Natural killer cell (primary cell): ENCODE measurements around the gene AFAP1L1. TPM values are rescaled to one million over a fixed set of nuclear protein-coding genes. Genes with fewer than 3 reads are reported as not detected.

Experiments used
- ATAC-seq, 3 donors: fragments of 150-1000 bp in 2 of 3; fragments of 200-7000 bp in 1 of 3; cut with Tn5 transposase; 1 replicate in 1 of 3; 2 replicates in 2 of 3; pipeline ENCODE4 v1.10.0; 2021; ENCODE audit warnings: mild to moderate bottlenecking in 2 of 3, moderate library complexity in 2 of 3
- DNase-seq, 2 donors: peaks; one replicate each; pipeline versions ENCODE4 v3.0.0 to v3.0.0-alpha.2; 2013 to 2021; ENCODE audit warnings: mixed read lengths in 1 of 2
- H3K27ac ChIP-seq: one replicate; pipeline ENCODE4 v1.5.1; 2013; ENCODE audit warnings: mild to moderate bottlenecking, low read length
- H3K27me3 ChIP-seq: one replicate; pipeline ENCODE4 v1.6.1; 2013; ENCODE audit warnings: low read length; ENCODE audit not compliant: control insufficient read depth, insufficient read depth
- H3K36me3 ChIP-seq: one replicate; pipeline ENCODE4 v1.6.1; 2013; ENCODE audit warnings: low read length; ENCODE audit not compliant: control insufficient read depth, insufficient read depth
- H3K4me1 ChIP-seq: one replicate; pipeline ENCODE4 v1.6.1; 2013; ENCODE audit warnings: low read length; ENCODE audit not compliant: control insufficient read depth, insufficient read depth
- H3K4me3 ChIP-seq: one replicate; pipeline ENCODE4 v1.5.1; 2013; ENCODE audit warnings: low read length
- H3K9me3 ChIP-seq: one replicate; pipeline ENCODE4 v1.6.1; 2013; ENCODE audit warnings: low read length; ENCODE audit not compliant: control insufficient read depth, insufficient read depth
- H3K27ac Mint-ChIP-seq, 2 donors: one replicate each; pipeline ENCODE4 v1.8.0; 2022; ENCODE audit warnings: mild to moderate bottlenecking in 2 of 2, mixed read lengths in 2 of 2, moderate library complexity in 1 of 2
- H3K27me3 Mint-ChIP-seq, 2 donors: one replicate each; pipeline ENCODE4 v1.8.0; 2022; ENCODE audit warnings: low read depth in 2 of 2, mixed read lengths in 2 of 2
- H3K36me3 Mint-ChIP-seq: one replicate; pipeline ENCODE4 v1.8.0; 2022; ENCODE audit warnings: mixed read lengths
- H3K4me1 Mint-ChIP-seq, 2 donors: one replicate each; pipeline ENCODE4 v1.8.0; 2022; ENCODE audit warnings: mixed read lengths in 2 of 2
- H3K4me3 Mint-ChIP-seq: one replicate; pipeline ENCODE4 v1.8.0; 2022; ENCODE audit warnings: mild to moderate bottlenecking, moderate library complexity, mixed read lengths
- H3K9me3 Mint-ChIP-seq, 2 donors: one replicate each; pipeline ENCODE4 v1.8.0; 2022; ENCODE audit warnings: mixed read lengths in 2 of 2
- WGBS: methylation state at CpG from one replicate; pipeline ENCODE4 v1.1.7; 2013; ENCODE audit warnings: missing lambda C conversion rate; ENCODE audit not compliant: insufficient coverage; 5-methylcytosine and 5-hydroxymethylcytosine counted together
- intact Hi-C: fragments of 100-400 bp; cut with micrococcal nuclease; formaldehyde crosslinking; loops from one replicate; pipeline ENCODE4 v1.14.2; 2022
- total RNA-seq, 4 donors: library from RNA; stranded (reverse); fragments of 120-200 nt in 1 of 4; gene quantifications; one replicate each; pipeline versions ENCODE4 v1.2.3 to v1.2.4, GENCODE V29; 2013 to 2022
- TF ChIP-seq, protein P1 (sequence below): fragments of 200-600 bp; IDR thresholded peaks from one replicate; pipeline ENCODE4 v1.8.0; 2022; ENCODE audit warnings: antibody characterized with exemption

The AFAP1L1 gene
- total RNA-seq, 3 donors from 2014 or later (not counting 1 experiment from before 2014, with no cell fraction given) = 0.23 to 1.5 TPM; not detected in 1

DNA sequence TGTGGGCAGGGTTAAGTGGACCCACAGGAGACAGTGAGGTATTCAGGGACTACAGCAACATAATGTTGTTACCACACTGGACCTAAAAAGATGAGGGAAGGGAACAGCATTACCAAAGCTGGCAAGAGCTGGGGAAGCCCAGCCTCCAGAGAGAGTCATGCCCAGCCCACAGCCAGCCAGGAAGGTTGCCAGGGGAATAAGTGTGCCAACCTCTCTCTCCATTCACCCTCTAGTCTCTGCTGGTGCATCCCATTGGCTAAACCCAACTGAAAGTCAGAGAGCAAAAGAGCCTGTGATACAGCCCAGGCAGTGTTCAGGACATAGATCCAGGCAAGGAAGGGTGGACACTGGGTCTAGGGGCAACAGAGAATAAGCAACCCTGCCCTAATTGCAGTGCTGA is 35.8 kb upstream of the AFAP1L1 start:
- Mint-ChIP-seq H3K27me3 (peaks cover 0 to 10% of the 10 kb centered on the region in 2 donors), H3K27ac (no peak overlapping the region), H3K4me1 (peaks cover 10 to 12% of the 10 kb centered on the region in 2 donors), H3K9me3 (peaks cover 0 to 2% of the 10 kb centered on the region in 2 donors), H3K4me3 (no peak overlapping the region), H3K36me3 (no peaks in the 10 kb centered on the region)
- Histone ChIP-seq H3K27ac (no peak overlapping the region), H3K4me3 (no peak overlapping the region), H3K4me1 (peaks cover 11% of the 10 kb centered on the region), H3K27me3 (no peaks in the 10 kb centered on the region), H3K9me3 (no peaks in the 10 kb centered on the region), H3K36me3 (no peaks in the 10 kb centered on the region)
- ATAC-seq (no peak), DNase-seq (no peak)
- TF ChIP-seq, protein P1, sequence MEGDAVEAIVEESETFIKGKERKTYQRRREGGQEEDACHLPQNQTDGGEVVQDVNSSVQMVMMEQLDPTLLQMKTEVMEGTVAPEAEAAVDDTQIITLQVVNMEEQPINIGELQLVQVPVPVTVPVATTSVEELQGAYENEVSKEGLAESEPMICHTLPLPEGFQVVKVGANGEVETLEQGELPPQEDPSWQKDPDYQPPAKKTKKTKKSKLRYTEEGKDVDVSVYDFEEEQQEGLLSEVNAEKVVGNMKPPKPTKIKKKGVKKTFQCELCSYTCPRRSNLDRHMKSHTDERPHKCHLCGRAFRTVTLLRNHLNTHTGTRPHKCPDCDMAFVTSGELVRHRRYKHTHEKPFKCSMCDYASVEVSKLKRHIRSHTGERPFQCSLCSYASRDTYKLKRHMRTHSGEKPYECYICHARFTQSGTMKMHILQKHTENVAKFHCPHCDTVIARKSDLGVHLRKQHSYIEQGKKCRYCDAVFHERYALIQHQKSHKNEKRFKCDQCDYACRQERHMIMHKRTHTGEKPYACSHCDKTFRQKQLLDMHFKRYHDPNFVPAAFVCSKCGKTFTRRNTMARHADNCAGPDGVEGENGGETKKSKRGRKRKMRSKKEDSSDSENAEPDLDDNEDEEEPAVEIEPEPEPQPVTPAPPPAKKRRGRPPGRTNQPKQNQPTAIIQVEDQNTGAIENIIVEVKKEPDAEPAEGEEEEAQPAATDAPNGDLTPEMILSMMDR = no peak
- intact Hi-C loops = no loop called here

DNA sequence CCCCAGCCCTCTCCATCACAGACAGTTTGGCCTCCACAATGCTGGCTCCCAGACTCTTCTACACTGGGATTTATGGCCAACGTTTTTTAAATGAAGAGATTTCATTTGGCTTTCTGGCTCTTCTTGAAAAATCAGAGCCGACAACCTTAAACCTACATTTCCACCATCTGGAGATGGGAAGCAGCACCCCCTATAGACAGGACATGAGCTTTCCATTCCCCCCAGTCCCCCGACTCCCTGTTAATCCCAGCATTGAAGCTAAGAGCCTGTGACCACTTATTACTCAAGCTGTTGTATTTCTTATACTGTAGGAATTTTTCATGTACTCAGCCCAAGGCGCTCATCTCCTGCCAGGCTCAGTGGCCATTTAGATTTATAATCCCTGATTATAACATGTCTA is 34.0 kb upstream of the AFAP1L1 start:
- no peaks in the 10 kb centered on the region for H3K9me3 ChIP-seq
- peaks cover 18 to 19% of the 10 kb centered on the region in 2 donors for H3K4me1 Mint-ChIP-seq
- peaks cover 0 to 4% of the 10 kb centered on the region in 2 donors for H3K9me3 Mint-ChIP-seq
- intact Hi-C loops = no loop called here
- peaks cover 14% of the 10 kb centered on the region for H3K4me1 ChIP-seq
- no peak for ATAC-seq
- TF ChIP-seq, protein P1 = no peak
- no peak overlapping the region for H3K4me3 ChIP-seq
- H3K27me3 ChIP-seq = no peaks in the 10 kb centered on the region
- H3K27ac ChIP-seq = no peak overlapping the region
- no peak for DNase-seq
- H3K4me3 Mint-ChIP-seq = no peak overlapping the region
- 74% methylated on average over 4 of the region's 4 CpGs for WGBS
- no peaks in the 10 kb centered on the region for H3K36me3 Mint-ChIP-seq
- H3K36me3 ChIP-seq = no peaks in the 10 kb centered on the region
- peaks cover 0 to 9% of the 10 kb centered on the region in 2 donors for H3K27me3 Mint-ChIP-seq
- no peak overlapping the region for H3K27ac Mint-ChIP-seq

DNA sequence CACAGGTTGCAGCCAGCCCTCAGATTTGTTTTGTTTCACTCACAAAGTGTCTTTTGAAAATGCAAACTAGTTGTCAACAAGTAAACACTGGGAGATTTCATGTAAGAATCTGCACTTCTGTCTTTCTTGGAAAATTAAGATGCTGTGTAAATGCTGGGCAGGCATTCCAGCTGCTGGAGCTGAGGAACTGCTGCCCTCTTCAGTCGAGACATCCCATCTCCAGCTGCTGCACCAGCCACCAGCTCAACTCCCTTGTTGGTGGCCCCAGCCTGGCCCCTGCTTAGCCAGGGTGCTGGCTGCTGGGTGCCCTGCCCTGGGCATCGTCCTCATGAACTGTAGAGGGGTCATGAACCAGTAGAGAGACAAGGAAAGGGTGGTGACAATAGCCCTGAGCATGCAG is 33.1 kb upstream of the AFAP1L1 start:
- Mint-ChIP-seq H3K27ac (no peak overlapping the region), H3K4me1 (peaks cover 18 to 19% of the 10 kb centered on the region in 2 donors), H3K4me3 (no peak overlapping the region), H3K36me3 (no peaks in the 10 kb centered on the region), H3K27me3 (peaks cover 0 to 4% of the 10 kb centered on the region in 2 donors), H3K9me3 (peaks cover 0 to 4% of the 10 kb centered on the region in 2 donors)
- TF ChIP-seq, protein P1 = no peak
- no peak overlapping the region for H3K4me3 ChIP-seq
- WGBS = 63% methylated on average over 2 of the region's 2 CpGs
- ATAC-seq = no peak
- intact Hi-C loops = no loop called here
- H3K36me3 ChIP-seq = no peaks in the 10 kb centered on the region
- H3K27me3 ChIP-seq = no peaks in the 10 kb centered on the region
- DNase-seq = no peak
- H3K9me3 ChIP-seq = no peaks in the 10 kb centered on the region
- peaks cover 14% of the 10 kb centered on the region for H3K4me1 ChIP-seq
- no peak overlapping the region for H3K27ac ChIP-seq

DNA sequence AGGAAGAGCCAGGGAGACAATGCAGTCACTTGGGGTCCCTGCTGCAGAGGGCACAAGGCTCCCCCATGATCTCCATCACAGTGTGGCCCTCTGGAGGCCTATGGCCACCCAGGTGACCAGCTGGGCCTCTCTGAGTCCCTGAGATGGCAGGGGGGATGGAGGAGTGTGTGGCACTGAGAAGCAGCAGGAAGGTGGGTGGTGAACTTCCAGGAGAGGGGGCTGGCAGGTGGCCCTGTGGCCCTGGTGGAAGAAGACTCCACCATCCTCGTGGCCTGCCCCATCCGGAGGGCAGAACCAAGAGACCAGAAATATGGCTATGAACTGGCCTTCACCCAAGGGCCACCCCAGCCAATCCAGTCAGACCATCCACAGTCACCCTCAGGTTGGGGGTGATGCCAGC is 31.7 kb upstream of the AFAP1L1 start:
- peaks cover 0 to 3% of the 10 kb centered on the region in 2 donors for H3K27me3 Mint-ChIP-seq
- no peaks in the 10 kb centered on the region for H3K36me3 Mint-ChIP-seq
- intact Hi-C loops = no loop called here
- H3K27me3 ChIP-seq = no peaks in the 10 kb centered on the region
- peaks cover 14% of the 10 kb centered on the region for H3K4me1 ChIP-seq
- WGBS = 56% methylated on average over 2 of the region's 2 CpGs
- H3K36me3 ChIP-seq = no peaks in the 10 kb centered on the region
- TF ChIP-seq, protein P1 = no peak
- peaks cover 18 to 19% of the 10 kb centered on the region in 2 donors for H3K4me1 Mint-ChIP-seq
- peak in 1 of 3 donors; percentile 5 for ATAC-seq
- H3K9me3 Mint-ChIP-seq = peaks cover 0 to 4% of the 10 kb centered on the region in 2 donors
- no peak for DNase-seq
- H3K27ac ChIP-seq = peak overlapping the region; percentile 24
- H3K4me3 Mint-ChIP-seq = no peak overlapping the region
- peak overlapping the region; percentile 77 to 83 for H3K27ac Mint-ChIP-seq
- no peak overlapping the region for H3K4me3 ChIP-seq
- no peaks in the 10 kb centered on the region for H3K9me3 ChIP-seq
